Loucy (cell line): ENCODE results near the gene GRP.

Experiments used
- CTCF ChIP-seq: fragments of 200-600 bp; sonication (generic); conservative IDR thresholded peaks from 2 replicates; pipeline ENCODE4 v1.5.1; 2014; ENCODE audit warnings: mild to moderate bottlenecking, antibody characterized with exemption, low read length
- EZH2phosphoT487 ChIP-seq: fragments of 200-600 bp; IDR thresholded peaks from 2 replicates; pipeline ENCODE4 v1.6.1; 2018; ENCODE audit warnings: antibody characterized with exemption, mild to moderate bottlenecking, moderate library complexity, borderline replicate concordance

GRCh38 chr18:59266886-59267502 lies 47.0 kb downstream of the GRP start:
- TF ChIP-seq CTCF = no peak
- TF ChIP-seq EZH2phosphoT487 = no peak
